Effector memory CD8-positive, alpha-beta T cell (primary cell): ENCODE measurements around the gene PON2.

Experiments used
- ATAC-seq: fragments of 150-1000 bp; cut with Tn5 transposase; replicated peaks from 2 replicates; pipeline ENCODE4 v1.10.0; 2021; ENCODE audit warnings: mild to moderate bottlenecking, moderate library complexity
- DNase-seq, 3 experiments: peaks; one replicate each; pipeline ENCODE4 v3.0.0; 2021
- H3K27ac Mint-ChIP-seq, 2 donors: one replicate each; pipeline ENCODE4 v1.8.0; 2022; ENCODE audit warnings: mild to moderate bottlenecking in 2 of 2, mixed read lengths in 2 of 2, moderate library complexity in 2 of 2
- H3K27me3 Mint-ChIP-seq, 2 donors: one replicate each; pipeline ENCODE4 v1.8.0; 2022; ENCODE audit warnings: mixed read lengths in 2 of 2
- H3K36me3 Mint-ChIP-seq: one replicate; pipeline ENCODE4 v1.8.0; 2022; ENCODE audit warnings: mild to moderate bottlenecking, moderate library complexity, mixed read lengths; ENCODE audit not compliant: insufficient read depth
- H3K4me1 Mint-ChIP-seq, 2 donors: one replicate each; pipeline ENCODE4 v1.8.0; 2022; ENCODE audit warnings: low read depth in 2 of 2, mixed read lengths in 2 of 2
- H3K4me3 Mint-ChIP-seq, 2 donors: one replicate each; pipeline ENCODE4 v1.8.0; 2022; ENCODE audit warnings: mild to moderate bottlenecking in 2 of 2, mixed read lengths in 2 of 2, moderate library complexity in 2 of 2
- H3K9me3 Mint-ChIP-seq, 2 donors: one replicate each; pipeline ENCODE4 v1.8.0; 2022; ENCODE audit warnings: mixed read lengths in 2 of 2
- total RNA-seq, 9 experiments: gene quantifications; one replicate each; lab custom pipeline; 2026; lab: John Stamatoyannopoulos, UW

PON2 gene
- 0.49 to 11.4 (median 5.8) reads per million in 9 experiments for total RNA-seq

GRCh38 chr7:95434557-95435421 is at the start of gene PON2:
Gene PON2, minus strand, starts transcription at chr7:95435028. Its CDS starts 77 bp downstream, at chr7:95434951.
- H3K27me3 Mint-ChIP-seq: no peaks in the 10 kb centered on the region
- DNase-seq: peak; percentile 29 to 41 (median 35)
- no peaks in the 10 kb centered on the region for H3K9me3 Mint-ChIP-seq
- peaks cover 3% of the 10 kb centered on the region for H3K36me3 Mint-ChIP-seq
- peaks cover 5 to 22% of the 10 kb centered on the region in 2 donors for H3K4me1 Mint-ChIP-seq
- peak; percentile 90 for ATAC-seq
- H3K4me3 Mint-ChIP-seq: peak within 1 kb of the TSS; percentile 90 to 91
- peak within 1 kb of the TSS; percentile 95 to 97 for H3K27ac Mint-ChIP-seq

- Mint-ChIP-seq H3K4me3 (no peak overlapping the region), H3K9me3 (no peaks in the 10 kb centered on the region), H3K36me3 (no peaks in the 10 kb centered on the region), H3K27me3 (peaks cover 7 to 13% of the 10 kb centered on the region in 2 donors), H3K4me1 (no peaks in the 10 kb centered on the region), H3K27ac (no peak overlapping the region)
- DNase-seq: no peak
- ATAC-seq: no peak
Observed at GRCh38 chr7:95482424-95482823, 47.6 kb upstream of the PON2 start.

GRCh38 chr7:95481271-95482165 is 46.7 kb upstream of the PON2 start:
- Mint-ChIP-seq H3K4me1 (no peaks in the 10 kb centered on the region), H3K9me3 (no peaks in the 10 kb centered on the region)
- ATAC-seq: no peak

GRCh38 chr7:95479992-95480624 is 45.3 kb upstream of the PON2 start:
- ATAC-seq (no peak), DNase-seq (no peak)
- Mint-ChIP-seq H3K27ac (no peak overlapping the region), H3K36me3 (no peaks in the 10 kb centered on the region), H3K27me3 (peaks cover 7% of the 10 kb centered on the region in 2 donors), H3K4me3 (no peak overlapping the region), H3K4me1 (no peaks in the 10 kb centered on the region), H3K9me3 (no peaks in the 10 kb centered on the region)

More at GRCh38 chr7:95481271-95482165, 46.7 kb upstream of the PON2 start:
- no peak for DNase-seq
- H3K4me3 Mint-ChIP-seq: no peak overlapping the region
- H3K27ac Mint-ChIP-seq: no peak overlapping the region
- H3K27me3 Mint-ChIP-seq: peaks cover 7 to 13% of the 10 kb centered on the region in 2 donors
- no peaks in the 10 kb centered on the region for H3K36me3 Mint-ChIP-seq

- H3K36me3 Mint-ChIP-seq: no peaks in the 10 kb centered on the region
Observed at GRCh38 chr7:95478272-95479037, 43.6 kb upstream of the PON2 start.

GRCh38 chr7:95476904-95477594 is 42.2 kb upstream of the PON2 start:
- H3K4me1 Mint-ChIP-seq: no peaks in the 10 kb centered on the region

More at GRCh38 chr7:95478272-95479037, 43.6 kb upstream of the PON2 start:
- Mint-ChIP-seq H3K9me3 (no peaks in the 10 kb centered on the region), H3K4me3 (no peak overlapping the region), H3K27ac (no peak overlapping the region), H3K4me1 (no peaks in the 10 kb centered on the region), H3K27me3 (peaks cover 6 to 7% of the 10 kb centered on the region in 2 donors)
- DNase-seq: no peak
- ATAC-seq: no peak

GRCh38 chr7:95476072-95476847 is 41.4 kb upstream of the PON2 start:
- no peaks in the 10 kb centered on the region for H3K9me3 Mint-ChIP-seq
- DNase-seq: no peak

More at GRCh38 chr7:95476904-95477594, 42.2 kb upstream of the PON2 start:
- DNase-seq (peak; percentile 37 to 52 (median 39)), ATAC-seq (peak; percentile 75)
- Mint-ChIP-seq H3K27ac (peak overlapping the region in 1 of 2 donors; percentile 19), H3K9me3 (no peaks in the 10 kb centered on the region), H3K36me3 (no peaks in the 10 kb centered on the region), H3K4me3 (no peak overlapping the region), H3K27me3 (peaks cover 0 to 6% of the 10 kb centered on the region in 2 donors)

GRCh38 chr7:95473276-95473985 is 38.6 kb upstream of the PON2 start:
- ATAC-seq (no peak), DNase-seq (no peak)
- no peaks in the 10 kb centered on the region for H3K36me3 Mint-ChIP-seq
- peaks cover 0 to 6% of the 10 kb centered on the region in 2 donors for H3K27me3 Mint-ChIP-seq
- no peak overlapping the region for H3K27ac Mint-ChIP-seq
- no peaks in the 10 kb centered on the region for H3K9me3 Mint-ChIP-seq
- H3K4me3 Mint-ChIP-seq: no peak overlapping the region
- peaks cover 0 to 1% of the 10 kb centered on the region in 2 donors for H3K4me1 Mint-ChIP-seq

More at GRCh38 chr7:95476072-95476847, 41.4 kb upstream of the PON2 start:
- Mint-ChIP-seq H3K27ac (peak overlapping the region in 1 of 2 donors; percentile 19), H3K36me3 (no peaks in the 10 kb centered on the region), H3K27me3 (peaks cover 0 to 6% of the 10 kb centered on the region in 2 donors), H3K4me3 (no peak overlapping the region), H3K4me1 (no peaks in the 10 kb centered on the region)
- ATAC-seq: no peak

GRCh38 chr7:95472581-95473161 is 37.8 kb upstream of the PON2 start:
- peaks cover 0 to 1% of the 10 kb centered on the region in 2 donors for H3K4me1 Mint-ChIP-seq
- no peak overlapping the region for H3K27ac Mint-ChIP-seq
- H3K27me3 Mint-ChIP-seq: peaks cover 0 to 2% of the 10 kb centered on the region in 2 donors
- no peaks in the 10 kb centered on the region for H3K9me3 Mint-ChIP-seq
- H3K4me3 Mint-ChIP-seq: no peak overlapping the region
- DNase-seq (no peak), ATAC-seq (no peak)
- no peaks in the 10 kb centered on the region for H3K36me3 Mint-ChIP-seq

- Mint-ChIP-seq H3K27me3 (peaks cover 0 to 6% of the 10 kb centered on the region in 2 donors), H3K4me1 (peaks cover 0 to 1% of the 10 kb centered on the region in 2 donors), H3K27ac (no peak overlapping the region), H3K36me3 (no peaks in the 10 kb centered on the region), H3K9me3 (no peaks in the 10 kb centered on the region), H3K4me3 (no peak overlapping the region)
- DNase-seq (no peak), ATAC-seq (no peak)
Observed at GRCh38 chr7:95471071-95471470, 36.2 kb upstream of the PON2 start.

- no peak for ATAC-seq
- DNase-seq: no peak
- Mint-ChIP-seq H3K27ac (no peak overlapping the region), H3K4me1 (peaks cover 0 to 1% of the 10 kb centered on the region in 2 donors), H3K9me3 (no peaks in the 10 kb centered on the region), H3K27me3 (peaks cover 0 to 8% of the 10 kb centered on the region in 2 donors), H3K4me3 (no peak overlapping the region), H3K36me3 (no peaks in the 10 kb centered on the region)
Observed at GRCh38 chr7:95470452-95470851, 35.6 kb upstream of the PON2 start.
